ENCODE measurements around the gene TFG. TPM values are rescaled to one million over a fixed set of nuclear protein-coding genes. Genes with fewer than 3 reads are reported as not detected.

The TFG gene
- 136 and 218 TPM in 2 replicates for total RNA-seq

GRCh38 chr3:100708989-100709841, at the start of gene TFG:
Gene TFG, plus strand, starts transcription at chr3:100709494. Its CDS starts 4,192 bp downstream, at chr3:100713686.

Other genes starting within 250 kb of the TFG start
- gene TMEM45A, start 216.9 kb upstream of the TFG start, total RNA-seq, result 188 and 237 TPM in 2 replicates
- gene ADGRG7, start 99.9 kb upstream of the TFG start, total RNA-seq, result 0.39 TPM in 1 of 2 replicates, not detected in the other